Activated CD4-positive, alpha-beta T cell treated with anti-CD3 and anti-CD28 coated beads, Interleukin-10, Interleukin-2, amounts not matched to agents 100 ng/mL and 50 ng/mL, durations not matched to agents 16 hours and 8 hours (primary cell): ENCODE measurements around the gene ZNRF2.
A peak's percentile ranks its signal among the peaks of the same experiment; 100 is the strongest.
"Not testable (repeated sequence)": the region's sequence is repeated elsewhere in the genome, so short reads cannot be mapped to it uniquely, and the experiment has no call there.

Experiments used
- DNase-seq: peaks from one replicate; pipeline ENCODE4 v3.0.0-alpha.2; 2020

Gene ZNRF2

DNA sequence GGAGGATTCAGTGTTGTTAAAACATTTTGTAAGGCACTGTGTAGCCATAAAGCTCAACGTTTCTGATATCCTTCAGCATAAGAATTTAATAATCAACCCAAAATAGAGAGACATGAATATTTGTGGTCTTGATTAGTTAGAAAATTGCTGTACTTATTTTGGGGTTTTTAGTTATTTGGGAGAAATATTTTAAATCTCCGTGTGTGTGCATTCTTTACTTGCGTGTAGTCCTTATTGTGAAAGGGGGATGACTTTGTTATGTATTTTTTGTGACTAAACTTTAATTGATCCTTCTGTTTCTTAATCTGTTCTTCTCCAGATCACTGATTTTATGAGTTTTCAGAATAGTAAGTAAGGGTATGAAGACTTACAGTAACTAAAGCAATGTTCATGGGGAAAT is 81.2 kb downstream of the ZNRF2 start:
- no peak for DNase-seq

DNA sequence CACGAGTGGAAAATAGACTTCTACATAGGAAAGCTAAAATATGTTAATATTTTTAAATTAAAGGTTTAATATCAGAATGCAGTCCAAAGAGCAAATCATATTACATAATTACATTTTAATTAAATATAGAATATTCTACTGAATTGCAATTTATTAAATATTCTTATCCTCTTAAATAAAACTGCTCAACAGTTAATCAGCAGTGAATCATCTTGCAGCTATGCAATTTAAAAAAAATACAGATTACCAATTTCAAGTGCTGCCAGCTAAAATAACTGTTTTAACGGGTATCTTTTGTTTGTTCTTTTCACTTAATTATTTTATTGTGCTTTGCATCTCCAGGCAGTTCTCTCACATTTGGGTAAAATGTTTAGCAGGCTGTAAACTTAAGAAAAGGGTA is 82.2 kb downstream of the ZNRF2 start:
- DNase-seq, result no peak

DNA sequence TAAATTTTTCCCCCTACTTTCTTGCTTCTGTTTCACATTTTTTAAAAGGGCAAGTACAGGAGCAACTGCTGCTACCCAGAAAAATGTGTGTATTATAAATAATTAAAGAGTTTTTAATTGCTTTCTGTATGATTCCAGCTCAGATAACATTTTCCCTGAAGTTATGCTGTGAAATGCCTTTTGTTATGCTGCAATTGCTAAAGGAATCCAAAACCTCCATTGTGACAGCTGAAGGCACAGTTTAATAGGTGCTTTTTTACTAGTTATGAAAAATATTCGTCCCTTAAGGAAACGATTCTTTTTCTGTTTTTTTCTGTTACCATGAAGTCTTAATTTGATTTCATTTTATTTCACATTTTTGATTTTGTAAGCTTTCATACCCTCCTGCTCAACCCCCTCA is 83.2 kb downstream of the ZNRF2 start:
- DNase-seq, result no peak

DNA sequence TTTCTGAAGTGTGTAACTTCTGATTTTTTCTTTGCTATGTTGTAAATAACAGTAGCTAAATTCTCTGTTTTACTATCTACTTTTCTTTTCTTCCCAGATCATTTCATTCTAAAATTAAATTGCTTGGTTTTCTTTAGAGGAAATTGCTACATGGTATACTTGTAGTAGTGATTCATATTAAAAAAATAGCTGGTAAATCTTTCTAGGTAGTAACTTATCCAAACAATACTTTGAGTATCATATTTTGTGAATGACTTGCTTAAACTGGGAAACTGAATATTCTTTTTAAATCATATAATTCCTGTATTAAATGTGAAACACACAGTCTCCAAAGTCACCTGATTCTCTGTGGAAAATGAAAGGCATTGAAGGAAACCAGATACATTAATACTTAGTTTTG is 85.5 kb downstream of the ZNRF2 start:
- no peak for DNase-seq

DNA sequence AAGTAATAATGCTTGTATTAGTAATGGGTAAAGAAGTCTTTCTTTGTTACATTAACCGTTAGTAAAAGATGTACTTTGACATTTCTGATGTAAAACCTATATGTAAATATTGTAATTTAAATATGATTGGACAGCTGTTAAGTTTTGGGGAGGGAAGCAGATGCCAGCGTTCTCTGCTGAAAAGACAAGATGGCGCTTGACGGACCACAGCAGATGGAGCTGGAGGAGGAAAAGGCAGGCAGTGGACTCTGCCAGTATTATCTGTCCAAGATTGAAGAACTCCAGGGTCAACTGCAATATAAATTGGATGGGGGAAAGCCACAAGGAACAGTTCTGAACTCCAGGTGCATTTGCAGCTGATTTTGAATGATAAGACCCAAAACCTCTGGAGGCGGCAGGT is 86.9 kb downstream of the ZNRF2 start:
- DNase-seq, result no peak

DNA sequence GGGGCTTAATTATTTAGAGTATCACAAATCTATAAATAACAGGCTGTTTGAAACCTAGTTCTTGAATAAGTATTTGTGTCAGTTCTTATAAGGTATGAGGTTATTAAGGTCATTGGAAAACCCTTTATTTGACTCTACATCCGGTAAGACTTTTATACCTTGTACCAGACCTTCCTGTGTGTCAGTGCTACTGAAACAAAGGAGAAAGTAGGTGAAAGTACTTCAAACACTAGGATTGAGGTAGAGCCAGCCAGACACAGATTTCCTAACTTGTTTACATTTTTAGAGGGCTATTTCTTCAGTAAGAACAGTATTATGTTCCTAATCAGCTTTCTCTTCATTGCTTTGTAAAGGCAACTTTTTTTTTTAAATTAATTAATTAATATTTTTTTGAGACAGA is 93.9 kb downstream of the ZNRF2 start:
- DNase-seq, result no peak

DNA sequence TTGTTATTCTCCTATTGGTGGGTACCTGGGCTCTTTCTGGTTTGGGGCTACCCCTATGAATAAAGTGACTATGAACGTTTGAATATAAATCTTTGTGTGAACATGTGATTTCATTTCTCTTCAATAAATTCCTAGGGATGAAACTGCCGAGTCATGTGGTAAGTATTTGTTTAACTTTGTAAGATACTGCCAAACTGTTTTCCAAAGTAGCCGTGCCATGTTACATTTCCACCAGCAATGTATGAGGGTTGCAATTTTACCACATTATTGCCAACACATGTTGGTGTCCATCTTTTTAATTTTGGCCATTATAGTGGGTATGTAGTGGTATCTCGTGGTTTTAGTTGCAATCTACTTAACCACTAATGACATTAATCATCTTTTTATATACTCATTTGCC is 94.7 kb downstream of the ZNRF2 start:
- no peak for DNase-seq

DNA sequence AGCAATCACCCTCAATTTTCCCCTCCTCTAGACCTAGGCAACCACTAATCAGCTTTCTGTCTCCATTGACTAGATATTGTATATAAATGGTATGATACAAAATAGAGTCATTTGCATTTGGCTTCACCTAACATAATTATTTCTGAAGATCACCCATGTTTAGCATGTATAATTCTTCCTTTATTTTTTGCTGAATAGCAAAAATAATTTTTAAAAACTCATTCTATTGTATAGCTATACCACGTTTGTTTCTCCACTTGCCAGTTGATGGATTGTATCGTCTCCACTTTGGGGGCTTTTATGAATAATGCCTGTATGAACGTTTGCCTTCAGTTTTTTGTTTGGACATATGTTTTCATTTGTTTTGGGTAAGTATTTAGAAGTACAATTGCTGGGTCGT is 95.3 kb downstream of the ZNRF2 start:
- no peak for DNase-seq

DNA sequence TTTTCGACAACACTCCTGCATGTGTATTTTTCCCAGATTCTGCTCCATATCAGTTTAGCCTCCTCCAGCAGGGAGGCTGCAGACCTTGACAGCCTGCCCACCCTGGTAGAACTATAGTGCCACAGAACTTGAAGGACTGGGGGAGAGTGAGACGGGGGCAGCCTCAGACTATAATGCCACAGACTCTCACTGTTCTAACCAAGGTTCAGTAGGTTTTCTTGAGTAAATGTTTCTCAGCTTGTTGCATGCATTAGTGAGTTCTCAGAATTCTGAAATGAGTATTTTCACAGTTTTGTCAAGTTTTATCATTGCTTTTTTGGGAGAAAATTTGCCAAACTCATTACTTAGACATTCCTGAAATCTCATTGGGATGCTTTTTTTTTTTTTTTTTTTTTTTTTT is 95.9 kb downstream of the ZNRF2 start:
- DNase-seq, result no peak

DNA sequence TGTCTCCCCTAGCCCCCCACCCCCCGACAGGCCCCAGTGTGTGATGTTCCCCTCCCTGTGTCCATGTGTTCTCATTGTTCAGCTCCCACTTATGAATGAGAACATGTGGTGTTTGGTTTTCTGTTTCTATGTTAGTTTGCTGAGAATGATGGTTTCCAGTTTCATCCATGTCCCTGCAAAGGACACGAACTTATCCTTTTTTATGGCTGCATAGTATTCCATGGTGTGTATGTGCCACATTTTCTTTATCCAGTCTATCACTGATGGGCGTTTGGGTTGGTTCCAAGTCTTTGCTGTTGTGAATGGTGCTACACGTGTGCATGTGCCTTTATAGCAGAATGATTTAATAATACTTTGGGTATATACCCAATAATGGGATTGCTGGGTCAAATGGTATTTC is 96.4 kb downstream of the ZNRF2 start:
- DNase-seq, result not testable (repeated sequence)

DNA sequence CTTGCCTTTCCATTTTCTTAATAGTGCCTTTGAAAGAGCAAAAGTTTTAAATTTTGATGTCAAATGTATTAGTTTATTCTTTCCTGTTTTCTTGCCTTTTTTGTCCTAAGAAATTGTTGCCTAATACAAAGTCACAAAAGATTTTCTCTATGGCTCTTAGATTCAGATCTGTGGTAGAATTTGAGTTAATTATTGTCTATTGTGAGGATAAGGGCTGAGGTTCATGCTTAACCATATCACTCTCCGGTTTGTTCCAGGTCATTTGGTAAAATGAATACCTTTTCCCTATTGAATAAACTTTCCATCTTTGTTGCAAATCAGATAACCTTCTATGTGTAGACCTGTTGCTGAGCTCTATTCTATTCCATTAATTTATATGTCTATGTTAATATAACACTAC is 98.2 kb downstream of the ZNRF2 start:
- DNase-seq, result no peak

DNA sequence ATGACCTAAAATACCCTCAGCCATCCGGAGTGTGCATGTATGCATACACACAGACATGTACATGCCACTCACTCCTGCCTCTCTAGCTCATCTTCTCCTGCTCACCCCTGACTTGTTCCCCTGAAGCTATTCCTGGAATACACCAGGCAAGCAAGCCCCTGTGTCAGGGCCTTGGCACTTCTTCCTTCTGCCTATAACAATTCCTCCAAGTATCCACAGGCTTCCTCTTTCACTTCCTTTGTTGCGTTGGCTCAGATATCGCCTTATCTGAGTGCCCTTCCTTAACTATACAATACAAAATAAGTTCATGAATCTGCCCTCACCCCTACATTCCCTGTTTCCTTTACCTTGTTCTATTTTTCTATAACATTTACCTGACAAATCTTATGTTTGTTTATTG is 105.4 kb downstream of the ZNRF2 start:
- DNase-seq, result no peak

DNA sequence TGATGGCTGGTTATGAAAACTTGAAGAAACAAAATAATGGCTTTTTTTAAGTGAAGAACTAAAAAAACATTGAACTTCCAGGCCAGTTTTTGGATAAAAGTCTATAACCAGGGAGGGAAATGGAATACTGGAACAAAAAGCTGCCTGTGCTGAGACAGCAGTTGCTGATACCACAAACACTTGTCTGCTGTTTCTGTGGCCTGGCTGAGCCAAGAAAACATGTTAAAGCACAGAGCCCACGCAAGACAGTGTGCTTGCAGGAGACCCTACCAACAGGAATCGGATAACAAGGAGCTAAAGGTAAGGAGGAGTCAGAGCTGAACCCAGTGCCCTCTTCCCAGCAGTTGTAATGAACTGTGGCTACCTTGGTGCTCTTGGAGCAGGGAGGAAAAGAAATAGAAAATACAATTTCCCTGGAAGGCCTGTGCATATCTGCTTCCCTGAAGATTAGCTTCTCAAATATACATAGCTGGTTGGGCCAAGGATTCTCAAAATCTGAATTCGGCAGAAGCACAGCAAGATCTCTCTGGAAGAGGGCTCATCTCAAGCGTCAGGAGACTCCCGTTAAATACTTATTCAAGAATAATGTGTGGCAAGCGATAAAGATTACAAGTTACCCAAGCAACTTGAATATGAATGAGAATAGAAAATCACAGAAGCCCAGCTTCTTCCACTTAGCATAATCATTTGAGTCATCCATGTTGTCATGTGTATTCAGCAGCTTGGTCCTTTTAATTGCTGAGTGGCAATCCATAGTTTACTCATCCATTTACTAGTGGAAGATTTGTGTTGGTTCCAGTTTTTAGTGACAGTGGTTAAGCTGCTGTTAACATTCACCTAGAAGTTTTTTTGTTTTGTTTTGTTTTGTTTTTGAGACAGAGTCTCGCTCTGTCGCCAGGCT is 106.6 kb downstream of the ZNRF2 start:
- DNase-seq, result peak; percentile 42

DNA sequence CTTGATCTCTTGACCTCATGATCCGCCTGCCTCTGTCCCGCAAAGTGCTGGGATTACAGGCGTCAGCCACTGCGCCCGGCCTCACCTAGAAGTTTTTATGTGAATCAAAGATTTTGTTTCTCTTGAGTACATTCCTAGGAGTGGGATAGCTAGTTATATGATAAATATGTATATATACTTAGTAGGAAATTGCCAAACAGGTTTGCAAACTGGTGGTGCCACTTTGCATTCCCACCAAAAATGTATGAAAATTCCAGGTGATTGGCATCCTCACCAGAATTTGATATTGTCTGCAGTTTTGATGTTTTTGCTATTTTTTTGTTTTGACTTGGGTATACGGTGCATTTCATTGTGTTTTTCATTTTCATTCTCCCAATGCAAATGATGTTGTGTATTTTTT is 107.4 kb downstream of the ZNRF2 start:
- no peak for DNase-seq

DNA sequence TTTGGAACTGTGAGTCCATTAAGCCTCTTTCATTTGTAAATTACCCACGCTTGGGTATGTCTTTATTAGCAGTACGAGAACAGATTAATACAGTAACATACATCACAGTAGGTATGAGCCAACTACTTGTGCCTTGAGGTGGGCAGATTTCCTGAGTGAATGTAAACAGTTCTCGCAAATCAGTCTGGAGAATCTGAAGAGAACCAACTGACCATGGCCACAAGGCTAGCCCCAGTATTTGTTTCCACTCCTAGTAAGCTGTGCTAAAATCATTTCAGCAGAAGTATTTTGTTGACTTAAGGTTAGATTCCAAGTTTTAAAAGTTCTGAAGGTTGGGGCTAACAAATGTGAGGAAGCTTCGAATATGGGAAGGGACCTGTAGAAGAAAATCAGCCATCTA is 111.3 kb downstream of the ZNRF2 start:
- no peak for DNase-seq

DNA sequence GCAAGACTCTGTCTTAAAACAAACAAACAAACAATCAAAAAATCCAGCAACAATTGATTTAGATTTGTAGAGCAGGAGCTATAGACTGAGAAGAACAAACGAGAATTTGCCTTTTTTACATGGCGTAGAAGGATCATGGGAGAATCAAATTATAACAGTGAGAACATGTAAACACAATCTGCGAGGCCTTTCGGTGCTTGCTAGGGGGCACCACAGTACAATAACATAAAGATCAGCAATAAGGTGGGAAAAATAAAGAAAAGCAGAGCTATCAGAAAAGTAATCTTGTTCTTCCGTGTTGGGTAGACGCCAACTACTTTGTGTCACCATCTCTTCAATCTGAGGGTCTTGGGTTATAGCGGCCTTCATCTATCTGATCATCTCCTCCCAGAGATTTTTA is 112.0 kb downstream of the ZNRF2 start:
- DNase-seq, result no peak

DNA sequence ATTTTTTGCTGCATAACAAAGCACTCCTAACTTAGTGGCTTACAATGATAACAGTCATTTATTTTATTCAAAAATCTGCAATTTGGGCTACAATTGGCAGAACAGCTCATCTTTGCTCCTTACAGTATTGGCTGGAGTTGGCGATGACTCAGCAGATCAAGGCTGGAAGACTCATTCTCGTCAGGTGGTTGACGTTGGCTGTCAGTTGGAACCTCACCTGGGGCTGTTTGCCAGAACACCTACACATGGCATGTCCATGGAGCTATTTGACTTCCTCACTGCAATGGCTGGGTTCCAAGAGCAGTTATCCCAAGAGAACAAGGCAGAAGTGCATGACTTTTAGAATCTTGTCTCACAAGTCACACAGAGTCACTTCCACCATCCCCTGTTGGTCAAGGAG is 119.1 kb downstream of the ZNRF2 start:
- no peak for DNase-seq

DNA sequence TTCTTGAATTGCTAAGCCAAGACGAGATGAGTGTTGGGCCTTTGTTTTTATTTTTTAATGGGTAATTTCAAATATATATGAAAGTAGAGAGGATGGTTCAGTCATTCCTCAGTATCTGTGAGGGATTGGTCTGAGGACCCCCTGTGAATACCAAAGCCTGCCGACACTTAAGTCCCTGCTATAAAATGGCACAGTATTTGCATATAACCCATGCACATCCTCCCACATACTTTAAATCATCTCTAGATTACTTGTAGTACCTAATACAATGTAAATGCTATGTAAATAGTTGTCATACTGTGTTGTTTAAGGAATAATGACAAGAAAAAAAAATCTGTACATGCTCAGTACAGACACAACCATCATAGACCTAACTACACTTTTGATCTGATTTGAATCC is 120.8 kb downstream of the ZNRF2 start:
- no peak for DNase-seq

DNA sequence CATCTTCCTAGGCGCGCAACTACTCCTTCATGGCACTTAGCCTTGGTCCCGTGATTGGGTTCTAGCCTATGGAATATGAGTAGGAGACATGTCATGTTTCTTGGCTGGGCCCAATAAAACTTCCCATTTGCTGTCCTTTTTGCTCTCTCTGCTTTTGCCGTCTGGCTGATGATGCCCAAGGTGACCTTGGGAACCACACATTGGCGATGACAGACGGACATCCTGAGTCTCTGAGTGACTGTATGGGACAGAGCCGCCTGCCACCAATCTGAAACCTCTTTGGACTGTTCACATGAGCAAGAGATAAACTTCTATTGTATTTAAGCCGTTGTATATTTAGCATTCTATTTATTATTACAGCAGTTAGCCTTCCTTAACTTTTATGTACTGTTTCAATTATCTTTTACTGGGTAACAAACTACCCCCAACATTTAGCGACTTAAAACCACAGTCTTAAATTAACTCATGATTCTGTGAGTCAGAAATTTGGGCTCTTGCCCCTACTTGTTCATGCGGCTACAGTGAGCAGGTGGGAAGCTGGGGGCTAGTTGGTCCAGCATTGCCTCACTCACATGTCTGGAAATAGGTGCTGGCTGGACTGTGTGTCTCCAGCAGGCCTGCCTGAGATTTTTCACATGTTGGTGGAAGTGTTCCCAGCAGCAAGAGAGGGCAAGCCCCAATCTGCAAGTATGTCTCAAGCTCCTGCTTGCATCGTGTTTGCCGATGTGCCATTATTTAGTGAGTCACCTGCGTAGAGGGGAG is 122.4 kb downstream of the ZNRF2 start:
- DNase-seq, result no peak

DNA sequence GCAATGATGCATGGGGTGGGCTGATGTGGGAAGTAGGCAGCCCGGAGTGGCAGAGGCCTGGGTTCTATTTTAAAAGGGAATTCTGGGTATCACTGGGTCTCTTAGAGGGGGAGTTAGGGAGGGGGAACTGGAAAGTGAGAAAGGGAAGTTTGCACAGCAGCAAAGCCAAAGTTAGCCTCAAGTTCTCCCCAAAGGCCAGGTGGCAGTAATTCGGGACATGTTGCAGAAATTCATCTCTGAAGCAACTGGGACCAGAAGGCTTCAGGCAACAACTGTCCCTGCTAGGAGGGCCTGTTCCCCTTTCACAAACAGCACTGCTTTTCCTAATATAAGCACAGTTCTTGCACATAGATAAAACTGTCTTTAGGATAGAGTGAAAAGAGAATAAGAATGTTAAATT is 126.8 kb downstream of the ZNRF2 start:
- DNase-seq, result no peak

DNA sequence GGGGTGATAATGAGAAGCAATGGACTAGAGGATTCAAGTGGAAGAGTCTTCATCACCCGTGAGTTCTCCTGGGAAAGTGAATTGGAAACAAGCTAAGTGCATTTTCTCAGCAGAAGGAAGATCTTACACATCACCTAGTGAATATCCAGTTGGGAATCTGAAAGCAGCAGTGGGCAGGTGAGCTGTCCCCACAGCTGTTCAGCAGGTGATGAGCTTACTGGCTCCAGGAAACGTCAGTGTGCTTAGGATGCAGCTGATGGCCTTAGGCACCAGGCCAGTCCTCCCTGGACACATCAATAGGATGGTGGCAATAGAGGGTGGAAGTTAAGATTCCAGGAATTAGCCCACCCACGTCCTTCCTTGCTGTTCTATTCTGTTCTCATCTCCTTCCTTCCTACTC is 127.5 kb downstream of the ZNRF2 start:
- DNase-seq, result no peak

DNA sequence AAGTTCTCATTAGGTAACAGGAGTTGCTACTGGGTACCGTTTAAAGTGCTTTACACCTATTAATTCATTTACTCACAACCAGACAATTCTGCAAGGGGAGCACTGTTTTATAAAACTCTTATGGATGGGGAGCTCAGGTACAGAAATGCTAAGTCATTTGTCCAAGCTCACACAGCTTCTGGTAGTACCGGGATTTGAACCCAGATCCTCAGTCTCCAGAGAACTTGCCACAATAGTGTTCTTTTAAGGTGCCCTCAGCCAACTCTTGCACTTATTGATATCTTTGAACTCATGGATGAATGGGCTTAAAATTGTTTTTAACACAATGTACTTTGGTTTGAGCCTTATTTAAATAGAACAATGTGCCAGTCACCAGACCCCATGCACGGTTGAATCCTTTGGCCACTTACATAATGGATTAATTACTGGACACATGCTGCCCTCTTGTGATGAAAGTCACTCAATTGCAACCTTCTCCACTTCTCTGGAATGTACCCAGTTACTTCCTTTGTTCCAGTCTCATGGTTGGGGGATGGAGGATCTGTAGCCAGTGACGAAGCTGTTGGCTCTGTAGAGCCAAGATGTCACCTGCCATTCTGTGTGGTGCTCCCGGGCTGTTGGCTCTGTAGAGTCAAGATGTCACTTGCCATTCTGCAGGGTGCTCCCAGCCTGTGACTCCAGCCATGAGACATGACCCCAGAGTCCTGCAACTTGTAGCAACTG is 128.5 kb downstream of the ZNRF2 start:
- peak; percentile 33 for DNase-seq

DNA sequence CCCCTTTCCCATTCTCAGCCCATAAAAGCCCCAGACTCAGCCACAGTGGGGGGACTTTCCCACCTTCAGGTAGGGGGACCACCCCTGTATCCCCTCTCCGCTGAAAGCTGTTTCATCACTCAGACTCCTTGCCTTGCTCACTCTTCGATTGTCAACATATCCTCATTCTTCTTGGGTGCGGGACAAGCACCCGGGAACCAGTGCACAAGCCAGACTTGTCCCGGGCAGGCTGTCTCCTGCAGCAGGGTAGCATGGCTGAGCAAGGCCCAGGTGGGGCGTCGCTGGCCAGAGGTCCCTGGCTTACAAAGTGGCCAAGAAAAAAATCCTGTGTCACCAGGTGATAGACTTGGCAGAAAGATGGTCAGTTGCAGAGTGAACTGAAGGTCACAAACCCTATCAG is 129.5 kb downstream of the ZNRF2 start:
- DNase-seq, result no peak
